Measurements from ENCODE around the gene CHAF1A.

CHAF1A gene

GRCh38 chr19:4357921-4358326, 44.5 kb upstream of the CHAF1A start:
- in situ Hi-C loops (cut with MboI; ENCODE audit: low sequenced_read_pairs, unreplicated experiment): loop anchor here (10.0 kb wide), 1 partner anchor 93 kb away; no protein-coding TSS in a partner anchor
- DNase-seq (ENCODE audit: low spot score): no peak
- TF ChIP-seq CTCF (IDR thresholded peaks at IDR 0.05; ENCODE audit: borderline replicate concordance, control extremely low read depth, extremely low read depth, insufficient read depth, missing control alignments): no peak

- no peak for DNase-seq (ENCODE audit: low spot score)
- no peak for TF ChIP-seq CTCF (IDR thresholded peaks at IDR 0.05; ENCODE audit: borderline replicate concordance, control extremely low read depth, extremely low read depth, insufficient read depth, missing control alignments)
- in situ Hi-C loops (cut with MboI; ENCODE audit: low sequenced_read_pairs, unreplicated experiment): loop anchor here (10.0 kb wide), 1 partner anchor 94 kb away; no protein-coding TSS in a partner anchor
Measured at GRCh38 chr19:4358709-4359626, 43.5 kb upstream of the CHAF1A start.

GRCh38 chr19:4359627-4360000, 42.8 kb upstream of the CHAF1A start:
- no peak for TF ChIP-seq CTCF (IDR thresholded peaks at IDR 0.05; ENCODE audit: borderline replicate concordance, control extremely low read depth, extremely low read depth, insufficient read depth, missing control alignments)
- in situ Hi-C loops (cut with MboI; ENCODE audit: low sequenced_read_pairs, unreplicated experiment): loop anchor here (10.0 kb wide), 1 partner anchor 95 kb away; no protein-coding TSS in a partner anchor
- peak; percentile 31 for DNase-seq (ENCODE audit: low spot score)

GRCh38 chr19:4360081-4360569, 42.3 kb upstream of the CHAF1A start:
- DNase-seq (ENCODE audit: low spot score): no peak
- in situ Hi-C loops (cut with MboI; ENCODE audit: low sequenced_read_pairs, unreplicated experiment): no loop called here
- no peak for TF ChIP-seq CTCF (IDR thresholded peaks at IDR 0.05; ENCODE audit: borderline replicate concordance, control extremely low read depth, extremely low read depth, insufficient read depth, missing control alignments)

- in situ Hi-C loops (cut with MboI; ENCODE audit: low sequenced_read_pairs, unreplicated experiment): no loop called here
- no peak for DNase-seq (ENCODE audit: low spot score)
- TF ChIP-seq CTCF (IDR thresholded peaks at IDR 0.05; ENCODE audit: borderline replicate concordance, control extremely low read depth, extremely low read depth, insufficient read depth, missing control alignments): no peak
Measured at GRCh38 chr19:4360641-4361151, 41.7 kb upstream of the CHAF1A start.

GRCh38 chr19:4361152-4362046, 41.0 kb upstream of the CHAF1A start:
- DNase-seq (ENCODE audit: low spot score): no peak
- TF ChIP-seq CTCF (IDR thresholded peaks at IDR 0.05; ENCODE audit: borderline replicate concordance, control extremely low read depth, extremely low read depth, insufficient read depth, missing control alignments): no peak
- in situ Hi-C loops (cut with MboI; ENCODE audit: low sequenced_read_pairs, unreplicated experiment): no loop called here
